Measurements from ENCODE around the gene STAP2. TPM values are rescaled to one million over a fixed set of nuclear protein-coding genes. Genes with fewer than 3 reads are reported as not detected.
A peak's percentile ranks its signal among the peaks of the same experiment; 100 is the strongest.
"Not testable (repeated sequence)": the region's sequence is repeated elsewhere in the genome, so short reads cannot be mapped to it uniquely, and the experiment has no call there.

The STAP2 gene
- total RNA-seq, 3 donors from 2014 or later = 91.4 to 330 (median 183) TPM

- intact Hi-C loops (cut with DNase I, micrococcal nuclease) = no loop called here
- Histone ChIP-seq H3K36me3 (ENCODE audit: low read depth) (no peaks in the 10 kb centered on the region), H3K4me3 (no peak overlapping the region), H3K4me1 (ENCODE audit: low read depth) (no peaks in the 10 kb centered on the region), H3K9me3 (no peaks in the 10 kb centered on the region)
- no peak for TF ChIP-seq CTCF (IDR thresholded peaks at IDR 0.05)
- ATAC-seq (no peak), DNase-seq (no peak)
These were observed 47.4 kb downstream of the STAP2 start for GRCh38 chr19:4291184-4291732.

- intact Hi-C loops (cut with DNase I, micrococcal nuclease) = no loop called here
These were observed 50.4 kb downstream of the STAP2 start for GRCh38 chr19:4288091-4288777.

GRCh38 chr19:4286141-4286540 is 52.5 kb downstream of the STAP2 start:
- H3K36me3 ChIP-seq (ENCODE audit: low read depth); DNase-seq; H3K9me3 ChIP-seq; intact Hi-C loops (cut with DNase I, micrococcal nuclease); H3K4me1 ChIP-seq (ENCODE audit: low read depth); ATAC-seq; H3K4me3 ChIP-seq: not testable (repeated sequence)

More at GRCh38 chr19:4288091-4288777, 50.4 kb downstream of the STAP2 start:
- DNase-seq = no peak
- Histone ChIP-seq H3K9me3 (no peaks in the 10 kb centered on the region), H3K36me3 (ENCODE audit: low read depth) (no peaks in the 10 kb centered on the region), H3K4me3 (no peak overlapping the region), H3K4me1 (ENCODE audit: low read depth) (no peaks in the 10 kb centered on the region)
- ATAC-seq = peak; percentile 7
- no peak for TF ChIP-seq CTCF (IDR thresholded peaks at IDR 0.05)

- no peak for TF ChIP-seq CTCF (IDR thresholded peaks at IDR 0.05)
- Histone ChIP-seq H3K36me3 (ENCODE audit: low read depth) (no peaks in the 10 kb centered on the region), H3K4me1 (ENCODE audit: low read depth) (no peaks in the 10 kb centered on the region), H3K9me3 (no peaks in the 10 kb centered on the region), H3K4me3 (peak overlapping the region; percentile 28)
- no peak for DNase-seq
- ATAC-seq = peak; percentile 31
- intact Hi-C loops (cut with DNase I, micrococcal nuclease) = no loop called here
These were observed 53.7 kb downstream of the STAP2 start for GRCh38 chr19:4284974-4285373.

GRCh38 chr19:4284176-4284958 is 54.3 kb downstream of the STAP2 start:
- TF ChIP-seq CTCF (IDR thresholded peaks at IDR 0.05) = no peak
- ATAC-seq (peak; percentile 97), DNase-seq (peak; percentile 89 to 93 (median 90))
- H3K36me3 ChIP-seq (ENCODE audit: low read depth) = no peaks in the 10 kb centered on the region
- peaks cover 5% of the 10 kb centered on the region for H3K4me1 ChIP-seq (ENCODE audit: low read depth)
- intact Hi-C loops (cut with DNase I, micrococcal nuclease) = no loop called here
- H3K4me3 ChIP-seq = peak overlapping the region; percentile 28
- no peaks in the 10 kb centered on the region for H3K9me3 ChIP-seq

All from mucosa of descending colon (tissue), 3 donors.